Testis (tissue), 5 donors: Measurements from ENCODE around the gene PDS5A. TPM values are rescaled to one million over a fixed set of nuclear protein-coding genes. Genes with fewer than 3 reads are reported as not detected.
A peak's percentile ranks its signal among the peaks of the same experiment; 100 is the strongest.
"Not testable (repeated sequence)": the region's sequence is repeated elsewhere in the genome, so short reads cannot be mapped to it uniquely, and the experiment has no call there.

ENCODE experiments used
- DNase-seq: peaks from one replicate; pipeline ENCODE4 v3.0.0-alpha.2; 2019
- H3K27ac ChIP-seq, 2 donors: fragments of 200-600 bp; sonication (generic); one replicate each; pipeline ENCODE4 v1.5.1; 2019
- H3K27me3 ChIP-seq: fragments of 200-600 bp; sonication (generic); one replicate; pipeline ENCODE4 v1.5.1; 2019
- H3K36me3 ChIP-seq: fragments of 200-600 bp; sonication (generic); one replicate; pipeline ENCODE4 v1.5.1; 2017; ENCODE audit warnings: low read depth; ENCODE audit errors: missing control alignments
- H3K4me1 ChIP-seq: fragments of 200-600 bp; sonication (generic); one replicate; pipeline ENCODE4 v1.5.1; 2019
- H3K4me3 ChIP-seq, 2 donors: fragments of 200-600 bp; sonication (generic); one replicate each; pipeline ENCODE4 v1.5.1; 2017 to 2019
- H3K9me3 ChIP-seq: fragments of 200-600 bp; sonication (generic); one replicate; pipeline ENCODE4 v1.5.1; 2017
- CTCF ChIP-seq, 3 experiments: fragments of 450-650 bp in 2 of 3; fragments of 200-600 bp in 1 of 3; sonication (generic) in 1 of 3; IDR thresholded peaks; one replicate each; pipeline ENCODE4 v1.5.1; 2016 to 2019; ENCODE audit warnings: antibody characterized with exemption in 3 of 3, mild to moderate bottlenecking in 2 of 3, moderate library complexity in 1 of 3
- POLR2A ChIP-seq: fragments of 450-650 bp; IDR thresholded peaks from one replicate; pipeline ENCODE4 v1.6.1; 2017; ENCODE audit warnings: antibody characterized with exemption, mild to moderate bottlenecking, moderate library complexity
- WGBS, 2 donors: methylation state at CpG; one replicate each; pipeline ENCODE4 v1.1.5; 2018; 5-methylcytosine and 5-hydroxymethylcytosine counted together
- intact Hi-C: fragments of 100-400 bp; cut with DNase I; formaldehyde crosslinking; loops from one replicate; pipeline ENCODE4 v1.15.1; 2023; ENCODE audit warnings: low total_unique reads
- long read RNA-seq, 2 donors: transcript quantifications; one replicate each; lab custom pipeline, GENCODE V29; 2026
- polyA plus RNA-seq: library from polyadenylated mRNA; stranded (reverse); fragments of 350-450 nt; fragmentation: Illumina TruSeq; extraction: RNeasy Lipid Tissue Mini Kit (QIAGEN cat#74804); gene quantifications from one replicate; pipeline ENCODE4 v1.2.3, GENCODE V29; 2014; ENCODE audit warnings: low read depth, low replicate concordance; ENCODE audit not compliant: insufficient read depth
- total RNA-seq, 2 donors: library from RNA; depleted of rRNA; stranded (reverse); fragments of >200 nt; gene quantifications; one replicate each; pipeline ENCODE4 v1.2.3, GENCODE V29; 2016

PDS5A gene
- total RNA-seq, result 10 to 100 TPM; 61.3 to 61.7 TPM
- polyA plus RNA-seq, result 20.7 TPM
- long read RNA-seq, donor 1, full-length matches to known transcripts, result 4 of 9 reads
- long read RNA-seq, donor 1, partial matches to known transcripts, result 5 of 9 reads
- long read RNA-seq, donor 1, other reads (novel, unspliced or antisense), result 0 of 9 reads
- long read RNA-seq, donor 2, full-length matches to known transcripts, result 3 of 11 reads
- long read RNA-seq, donor 2, partial matches to known transcripts, result 8 of 11 reads
- long read RNA-seq, donor 2, other reads (novel, unspliced or antisense), result 0 of 11 reads

GRCh38 chr4:39977489-39978377, at the start of gene PDS5A:
Gene PDS5A, minus strand, starts transcription at chr4:39977911. Its CDS starts 1,334 bp downstream, at chr4:39976577.
- peak within 1 kb of the TSS; percentile 97 for H3K27ac ChIP-seq
- TF ChIP-seq CTCF (IDR thresholded peaks at IDR 0.05), result peak; percentile 78 to 98 (median 96)
- no peak for TF ChIP-seq POLR2A

GRCh38 chr4:40024049-40024448, 46.3 kb upstream of the PDS5A start:
- intact Hi-C loops, H3K4me3 ChIP-seq, H3K36me3 ChIP-seq, H3K27ac ChIP-seq, H3K4me1 ChIP-seq, H3K9me3 ChIP-seq, DNase-seq, H3K27me3 ChIP-seq: not testable (repeated sequence)
- WGBS, 2 donors, result 90% methylated on average over 1 of the region's 7 CpGs; no CpG with 5 or more reads in 1 of the 2 donors

More at GRCh38 chr4:39977489-39978377, at the start of gene PDS5A:
- Histone ChIP-seq H3K27me3 (no peaks in the 10 kb centered on the region), H3K36me3 (no peaks in the 10 kb centered on the region), H3K9me3 (no peaks in the 10 kb centered on the region), H3K4me3 (peak within 1 kb of the TSS; percentile 82 to 93), H3K4me1 (peaks cover 8% of the 10 kb centered on the region)
- WGBS, 2 donors, result 0 to 3% methylated on average over 17 to 39 of the region's 117 CpGs
- intact Hi-C loops, result loop anchor here (5.0 kb wide), 4 partner anchors 280 to 520 kb away; partner anchors contain the start of genes LIAS, RPL9, UBE2K and UGDH
- peak; percentile 85 for DNase-seq

GRCh38 chr4:40021116-40021515, 43.4 kb upstream of the PDS5A start:
- H3K4me1 ChIP-seq, DNase-seq, intact Hi-C loops, H3K4me3 ChIP-seq, H3K27ac ChIP-seq, H3K9me3 ChIP-seq, H3K27me3 ChIP-seq, H3K36me3 ChIP-seq: not testable (repeated sequence)
- WGBS, 2 donors, result 79 to 89% methylated on average over 3 to 7 of the region's 7 CpGs

- Histone ChIP-seq H3K4me1 (no peaks in the 10 kb centered on the region), H3K4me3 (no peak overlapping the region), H3K36me3 (no peaks in the 10 kb centered on the region), H3K9me3 (no peaks in the 10 kb centered on the region), H3K27ac (no peak overlapping the region), H3K27me3 (no peaks in the 10 kb centered on the region)
- TF ChIP-seq POLR2A (no peak), CTCF (IDR thresholded peaks at IDR 0.05) (no peak)
- DNase-seq, result no peak
- intact Hi-C loops, result no loop called here
- 90 to 93% methylated on average over 15 of the region's 15 CpGs for WGBS, 2 donors
Measured at GRCh38 chr4:40020221-40020620, 42.5 kb upstream of the PDS5A start.

GRCh38 chr4:40016007-40016406, 38.3 kb upstream of the PDS5A start:
- WGBS, 2 donors, result 87 to 88% methylated on average over 2 of the region's 2 CpGs
- Histone ChIP-seq H3K27ac (no peak overlapping the region), H3K27me3 (no peaks in the 10 kb centered on the region), H3K4me3 (no peak overlapping the region), H3K4me1 (no peaks in the 10 kb centered on the region), H3K9me3 (no peaks in the 10 kb centered on the region), H3K36me3 (no peaks in the 10 kb centered on the region)
- no peak for DNase-seq
- TF ChIP-seq CTCF (IDR thresholded peaks at IDR 0.05), result no peak
- TF ChIP-seq POLR2A, result no peak
- intact Hi-C loops, result no loop called here
